NT2/D1 (cell line): Measurements from ENCODE around the gene WDR5.

Source experiments
- SUZ12 ChIP-seq: IDR thresholded peaks from 2 replicates; pipeline ENCODE4 v1.6.1; 2011; ENCODE audit not compliant: insufficient read length, insufficient read depth; ENCODE audit errors: extremely low read depth
- YY1 ChIP-seq: IDR thresholded peaks from 2 replicates; pipeline ENCODE4 v1.6.1; 2011; ENCODE audit not compliant: insufficient read length, insufficient read depth
- ZNF274 ChIP-seq: IDR thresholded peaks from 2 replicates; pipeline ENCODE4 v1.6.1; 2011; ENCODE audit warnings: mild to moderate bottlenecking, low read depth, low read length

- TF ChIP-seq YY1 = no peak
- TF ChIP-seq ZNF274 = no peak
- TF ChIP-seq SUZ12 = no peak
These were observed 53.8 kb downstream of the WDR5 start for GRCh38 chr9:134189470-134190231.
